CD8-positive, alpha-beta memory T cell (primary cell): ENCODE measurements around the gene ANO10. TPM values are rescaled to one million over a fixed set of nuclear protein-coding genes. Genes with fewer than 3 reads are reported as not detected.

Experiments used
- CTCF ChIA-PET: fragments of 350-600 bp; sonication (Branson Sonifier 250); formaldehyde crosslinking; loops from one replicate; lab custom pipeline; 2021; ENCODE audit warnings: antibody characterized with exemption; lab: Charles Lee
- POLR2A ChIA-PET: fragments of 350-600 bp; sonication (Branson Sonifier 250); formaldehyde crosslinking; loops from one replicate; lab custom pipeline; 2021; ENCODE audit warnings: antibody characterized with exemption; lab: Charles Lee
- DNase-seq, 5 donors: peaks; one replicate each; pipeline versions ENCODE4 v3.0.0 to v3.0.0-alpha.2; 2020 to 2022; ENCODE audit warnings: mixed read lengths in 1 of 5
- H3K27ac ChIP-seq: one replicate; pipeline ENCODE4 v1.7.0; 2013; ENCODE audit warnings: low read depth, mild to moderate bottlenecking, low read length, moderate library complexity
- H3K27me3 ChIP-seq: 2 replicates; pipeline ENCODE4 v1.7.0; 2013; ENCODE audit warnings: low read length, mild to moderate bottlenecking; ENCODE audit not compliant: insufficient read depth, poor library complexity, severe bottlenecking
- H3K36me3 ChIP-seq: 2 replicates; pipeline ENCODE4 v1.7.0; 2013; ENCODE audit warnings: mild to moderate bottlenecking, low read length, moderate library complexity; ENCODE audit not compliant: insufficient read depth
- H3K4me1 ChIP-seq: 2 replicates; pipeline ENCODE4 v1.7.0; 2013; ENCODE audit warnings: mild to moderate bottlenecking, low read length, moderate library complexity; ENCODE audit not compliant: insufficient read depth
- H3K4me3 ChIP-seq: 2 replicates; pipeline ENCODE4 v1.7.0; 2013; ENCODE audit warnings: mild to moderate bottlenecking, low read length
- H3K9me3 ChIP-seq: 2 replicates; pipeline ENCODE4 v1.7.0; 2013; ENCODE audit warnings: mild to moderate bottlenecking, low read length
- H3K27ac Mint-ChIP-seq, 8 donors: one replicate each; pipeline ENCODE4 v1.8.0; 2020 to 2021; ENCODE audit warnings: mixed read lengths in 8 of 8, mild to moderate bottlenecking in 6 of 8, inconsistent platforms in 3 of 8, moderate library complexity in 3 of 8
- H3K27me3 Mint-ChIP-seq, 2 donors: one replicate each; pipeline ENCODE4 v1.8.0; 2020 to 2021; ENCODE audit warnings: mixed read lengths in 2 of 2, mild to moderate bottlenecking in 1 of 2, moderate library complexity in 1 of 2
- H3K36me3 Mint-ChIP-seq, 3 donors: one replicate each; pipeline ENCODE4 v1.8.0; 2020 to 2021; ENCODE audit warnings: mixed read lengths in 3 of 3, inconsistent platforms in 1 of 3, mild to moderate bottlenecking in 1 of 3
- H3K4me1 Mint-ChIP-seq, 3 donors: one replicate each; pipeline ENCODE4 v1.8.0; 2020 to 2021; ENCODE audit warnings: mixed read lengths in 3 of 3, inconsistent platforms in 1 of 3, mild to moderate bottlenecking in 1 of 3
- H3K4me3 Mint-ChIP-seq, 7 donors: one replicate each; pipeline ENCODE4 v1.8.0; 2020 to 2021; ENCODE audit warnings: mixed read lengths in 7 of 7, mild to moderate bottlenecking in 6 of 7, moderate library complexity in 4 of 7, inconsistent platforms in 2 of 7
- H3K9me3 Mint-ChIP-seq, 5 donors: one replicate each; pipeline ENCODE4 v1.8.0; 2020 to 2022; ENCODE audit warnings: mixed read lengths in 5 of 5, mild to moderate bottlenecking in 3 of 5, moderate library complexity in 2 of 5, inconsistent platforms in 1 of 5
- polyA plus RNA-seq: library from polyadenylated mRNA; unstranded; fragments of 300-500 nt; fragmentation: Illumina TruSeq; gene quantifications from one replicate; pipeline ENCODE4 v1.2.3, GENCODE V29; 2021
- total RNA-seq, 2 experiments: library from RNA; stranded (reverse); gene quantifications; one replicate each; pipeline ENCODE4 v1.2.3, GENCODE V29; 2021

ANO10 gene
- total and polyA plus RNA-seq, 3 experiments from 2014 or later: 8.1 to 12.3 (median 9.1) TPM

GRCh38 chr3:43415088-43415487 is 206.7 kb downstream of the ANO10 start:
- no peak overlapping the region for H3K27ac Mint-ChIP-seq
- H3K27ac ChIP-seq: no peak overlapping the region
- CTCF ChIA-PET: interaction anchor here (1.1 kb wide), 1 partner anchor 37 kb away, joined by 3 read pairs; no protein-coding TSS in a partner anchor

GRCh38 chr3:43413676-43414368 is 208.0 kb downstream of the ANO10 start:
- CTCF ChIA-PET: no interaction called here
- POLR2A ChIA-PET: no interaction called here
- Mint-ChIP-seq H3K9me3 (no peaks in the 10 kb centered on the region), H3K4me3 (no peak overlapping the region), H3K36me3 (peaks cover 0 to 3% (median under 1%) of the 10 kb centered on the region in 3 donors), H3K27me3 (no peaks in the 10 kb centered on the region), H3K27ac (peak overlapping the region in 5 of 8 donors; percentile 36 to 89 (median 52)), H3K4me1 (peaks cover 18 to 25% (median 19%) of the 10 kb centered on the region in 3 donors)
- no peak overlapping the region for H3K27ac ChIP-seq
- no peaks in the 10 kb centered on the region for H3K9me3 ChIP-seq
- H3K36me3 ChIP-seq: no peaks in the 10 kb centered on the region
- DNase-seq: no peak
- H3K27me3 ChIP-seq: no peaks in the 10 kb centered on the region
- H3K4me1 ChIP-seq: peaks cover 18% of the 10 kb centered on the region
- no peak overlapping the region for H3K4me3 ChIP-seq

More at GRCh38 chr3:43415088-43415487, 206.7 kb downstream of the ANO10 start:
- H3K27me3 Mint-ChIP-seq: no peaks in the 10 kb centered on the region
- Histone ChIP-seq H3K27me3 (no peaks in the 10 kb centered on the region), H3K4me1 (peaks cover 18% of the 10 kb centered on the region), H3K36me3 (no peaks in the 10 kb centered on the region), H3K9me3 (no peaks in the 10 kb centered on the region), H3K4me3 (no peak overlapping the region)
- no peak overlapping the region for H3K4me3 Mint-ChIP-seq
- H3K9me3 Mint-ChIP-seq: no peaks in the 10 kb centered on the region
- DNase-seq: no peak
- peaks cover 18 to 25% (median 19%) of the 10 kb centered on the region in 3 donors for H3K4me1 Mint-ChIP-seq
- POLR2A ChIA-PET: no interaction called here
- peaks cover 0 to 3% (median 3%) of the 10 kb centered on the region in 3 donors for H3K36me3 Mint-ChIP-seq

GRCh38 chr3:43411429-43411828 is 210.4 kb downstream of the ANO10 start:
- Histone ChIP-seq H3K4me1 (peaks cover 18% of the 10 kb centered on the region), H3K27me3 (no peaks in the 10 kb centered on the region), H3K36me3 (no peaks in the 10 kb centered on the region), H3K27ac (no peak overlapping the region), H3K4me3 (no peak overlapping the region), H3K9me3 (no peaks in the 10 kb centered on the region)
- peaks cover 0 to 12% (median 1%) of the 10 kb centered on the region in 3 donors for H3K36me3 Mint-ChIP-seq
- no peak for DNase-seq
- no peak overlapping the region for H3K27ac Mint-ChIP-seq
- H3K9me3 Mint-ChIP-seq: no peaks in the 10 kb centered on the region
- H3K27me3 Mint-ChIP-seq: no peaks in the 10 kb centered on the region
- H3K4me1 Mint-ChIP-seq: peaks cover 19 to 25% (median 23%) of the 10 kb centered on the region in 3 donors
- POLR2A ChIA-PET: no interaction called here
- CTCF ChIA-PET: interaction anchor here (0.6 to 1.0 kb wide), 2 partner anchors 23 to 92 kb away, joined by 3 read pairs; no protein-coding TSS in a partner anchor
- no peak overlapping the region for H3K4me3 Mint-ChIP-seq

GRCh38 chr3:43410592-43410991 is 211.2 kb downstream of the ANO10 start:
- Mint-ChIP-seq H3K4me1 (peaks cover 19 to 25% (median 23%) of the 10 kb centered on the region in 3 donors), H3K36me3 (peaks cover 1 to 12% (median 5%) of the 10 kb centered on the region in 3 donors), H3K9me3 (no peaks in the 10 kb centered on the region), H3K27me3 (no peaks in the 10 kb centered on the region), H3K4me3 (no peak overlapping the region), H3K27ac (no peak overlapping the region)
- CTCF ChIA-PET: no interaction called here
- Histone ChIP-seq H3K4me3 (no peak overlapping the region), H3K36me3 (no peaks in the 10 kb centered on the region), H3K9me3 (no peaks in the 10 kb centered on the region), H3K27ac (no peak overlapping the region), H3K27me3 (no peaks in the 10 kb centered on the region), H3K4me1 (peaks cover 18% of the 10 kb centered on the region)
- no peak for DNase-seq
- POLR2A ChIA-PET: no interaction called here

GRCh38 chr3:43409506-43409905 is 212.3 kb downstream of the ANO10 start:
- Mint-ChIP-seq H3K9me3 (no peaks in the 10 kb centered on the region), H3K4me1 (peaks cover 19 to 26% (median 22%) of the 10 kb centered on the region in 3 donors), H3K4me3 (no peak overlapping the region), H3K36me3 (peaks cover 1 to 12% (median 5%) of the 10 kb centered on the region in 3 donors), H3K27ac (no peak overlapping the region), H3K27me3 (no peaks in the 10 kb centered on the region)
- no peak for DNase-seq
- POLR2A ChIA-PET: no interaction called here
- no peaks in the 10 kb centered on the region for H3K9me3 ChIP-seq
- no peaks in the 10 kb centered on the region for H3K36me3 ChIP-seq
- CTCF ChIA-PET: no interaction called here
- H3K27ac ChIP-seq: no peak overlapping the region
- H3K4me3 ChIP-seq: no peak overlapping the region
- H3K4me1 ChIP-seq: peaks cover 18% of the 10 kb centered on the region
- no peaks in the 10 kb centered on the region for H3K27me3 ChIP-seq

GRCh38 chr3:43406643-43407023 is 215.2 kb downstream of the ANO10 start:
- no peaks in the 10 kb centered on the region for H3K9me3 ChIP-seq
- no peaks in the 10 kb centered on the region for H3K36me3 ChIP-seq
- no peak overlapping the region for H3K27ac Mint-ChIP-seq
- H3K27me3 Mint-ChIP-seq: no peaks in the 10 kb centered on the region
- ChIA-PET CTCF (interaction anchor here (1.5 kb wide), 1 partner anchor 10 kb away, joined by 3 read pairs; no protein-coding TSS in a partner anchor), POLR2A (no interaction called here)
- no peaks in the 10 kb centered on the region for H3K9me3 Mint-ChIP-seq
- DNase-seq: no peak
- H3K27ac ChIP-seq: no peak overlapping the region
- H3K4me3 Mint-ChIP-seq: no peak overlapping the region
- H3K4me3 ChIP-seq: no peak overlapping the region
- H3K27me3 ChIP-seq: no peaks in the 10 kb centered on the region
- peaks cover 1 to 9% (median 5%) of the 10 kb centered on the region in 3 donors for H3K36me3 Mint-ChIP-seq
- H3K4me1 ChIP-seq: no peaks in the 10 kb centered on the region
- H3K4me1 Mint-ChIP-seq: peaks cover 2 to 8% (median 5%) of the 10 kb centered on the region in 3 donors

GRCh38 chr3:43405888-43406642 is 215.7 kb downstream of the ANO10 start:
- Histone ChIP-seq H3K4me3 (no peak overlapping the region), H3K36me3 (no peaks in the 10 kb centered on the region), H3K27me3 (no peaks in the 10 kb centered on the region), H3K27ac (no peak overlapping the region), H3K9me3 (no peaks in the 10 kb centered on the region), H3K4me1 (no peaks in the 10 kb centered on the region)
- Mint-ChIP-seq H3K36me3 (peaks cover 1 to 9% (median 5%) of the 10 kb centered on the region in 3 donors), H3K4me1 (peaks cover 2 to 8% (median 5%) of the 10 kb centered on the region in 3 donors), H3K4me3 (no peak overlapping the region), H3K9me3 (no peaks in the 10 kb centered on the region), H3K27ac (peak overlapping the region in 1 of 8 donors; percentile 61), H3K27me3 (no peaks in the 10 kb centered on the region)
- ChIA-PET POLR2A (no interaction called here), CTCF (interaction anchor here (1.0 to 1.5 kb wide), 3 partner anchors 9 to 97 kb away, joined by 3 to 6 read pairs (median 3); no protein-coding TSS in a partner anchor)
- no peak for DNase-seq
